Right atrium auricular region (tissue), 2 donors: ENCODE results near the gene COMT. TPM values are rescaled to one million over a fixed set of nuclear protein-coding genes. Genes with fewer than 3 reads are reported as not detected.
A peak's percentile ranks its signal among the peaks of the same experiment; 100 is the strongest.

ENCODE experiments used
- DNase-seq: peaks from one replicate; pipeline ENCODE4 v3.0.0-alpha.2; 2019; ENCODE audit warnings: low spot score
- H3K27ac ChIP-seq, 2 donors: fragments of 200-600 bp; sonication (generic); 1 replicate in 1 of 2; 2 replicates in 1 of 2; pipeline ENCODE4 v1.5.1; 2016 to 2019
- H3K27me3 ChIP-seq, 2 donors: fragments of 200-600 bp; sonication (generic); one replicate each; pipeline versions ENCODE4 v1.5.1 to v1.6.0; 2017 to 2019
- H3K36me3 ChIP-seq: fragments of 200-600 bp; sonication (generic); one replicate; pipeline ENCODE4 v1.5.1; 2016
- H3K4me1 ChIP-seq, 2 donors: fragments of 200-600 bp; sonication (generic); one replicate each; pipeline versions ENCODE4 v1.5.1 to v1.6.0; 2017 to 2019
- H3K4me3 ChIP-seq, 2 donors: fragments of 200-600 bp; sonication (generic); 1 replicate in 1 of 2; 2 replicates in 1 of 2; pipeline ENCODE4 v1.5.1; 2017 to 2019; ENCODE audit warnings: mild to moderate bottlenecking in 1 of 2, moderate library complexity in 1 of 2
- H3K9me3 ChIP-seq, 2 donors: fragments of 200-600 bp; sonication (generic); one replicate each; pipeline ENCODE4 v1.5.1; 2019
- total RNA-seq, 2 donors: library from RNA; depleted of rRNA; stranded (reverse); fragments of >200 nt; gene quantifications; one replicate each; pipeline ENCODE4 v1.1.0, GENCODE V29; 2016
- TF ChIP-seq, protein P1 (sequence below), 2 donors: fragments of 200-600 bp; sonication (generic); IDR thresholded peaks; one replicate each; pipeline ENCODE4 v1.5.1; 2019; ENCODE audit warnings: antibody characterized with exemption in 2 of 2

COMT gene
- total RNA-seq, 2 donors from 2014 or later = 142 to 195 TPM

- no peak overlapping the region for H3K4me3 ChIP-seq
- H3K4me1 ChIP-seq = peaks cover 0 to 20% of the 10 kb centered on the region in 2 donors
- TF ChIP-seq, protein P1, sequence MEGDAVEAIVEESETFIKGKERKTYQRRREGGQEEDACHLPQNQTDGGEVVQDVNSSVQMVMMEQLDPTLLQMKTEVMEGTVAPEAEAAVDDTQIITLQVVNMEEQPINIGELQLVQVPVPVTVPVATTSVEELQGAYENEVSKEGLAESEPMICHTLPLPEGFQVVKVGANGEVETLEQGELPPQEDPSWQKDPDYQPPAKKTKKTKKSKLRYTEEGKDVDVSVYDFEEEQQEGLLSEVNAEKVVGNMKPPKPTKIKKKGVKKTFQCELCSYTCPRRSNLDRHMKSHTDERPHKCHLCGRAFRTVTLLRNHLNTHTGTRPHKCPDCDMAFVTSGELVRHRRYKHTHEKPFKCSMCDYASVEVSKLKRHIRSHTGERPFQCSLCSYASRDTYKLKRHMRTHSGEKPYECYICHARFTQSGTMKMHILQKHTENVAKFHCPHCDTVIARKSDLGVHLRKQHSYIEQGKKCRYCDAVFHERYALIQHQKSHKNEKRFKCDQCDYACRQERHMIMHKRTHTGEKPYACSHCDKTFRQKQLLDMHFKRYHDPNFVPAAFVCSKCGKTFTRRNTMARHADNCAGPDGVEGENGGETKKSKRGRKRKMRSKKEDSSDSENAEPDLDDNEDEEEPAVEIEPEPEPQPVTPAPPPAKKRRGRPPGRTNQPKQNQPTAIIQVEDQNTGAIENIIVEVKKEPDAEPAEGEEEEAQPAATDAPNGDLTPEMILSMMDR (IDR thresholded peaks at IDR 0.05) = no peak
- no peaks in the 10 kb centered on the region for H3K27me3 ChIP-seq
- no peaks in the 10 kb centered on the region for H3K9me3 ChIP-seq
- H3K27ac ChIP-seq = no peak overlapping the region
- no peak for DNase-seq
- peaks cover 47% of the 10 kb centered on the region for H3K36me3 ChIP-seq
Measured at GRCh38 chr22:19965771-19966709, 24.5 kb downstream of the COMT start.

- Histone ChIP-seq H3K27ac (no peak overlapping the region), H3K4me3 (no peak overlapping the region), H3K9me3 (no peaks in the 10 kb centered on the region), H3K4me1 (peaks cover 0 to 15% of the 10 kb centered on the region in 2 donors), H3K36me3 (peaks cover 58% of the 10 kb centered on the region), H3K27me3 (no peaks in the 10 kb centered on the region)
- DNase-seq = no peak
- TF ChIP-seq, protein P1 (IDR thresholded peaks at IDR 0.05) = no peak
Measured at GRCh38 chr22:19966908-19967750, 25.6 kb downstream of the COMT start.

DNA sequence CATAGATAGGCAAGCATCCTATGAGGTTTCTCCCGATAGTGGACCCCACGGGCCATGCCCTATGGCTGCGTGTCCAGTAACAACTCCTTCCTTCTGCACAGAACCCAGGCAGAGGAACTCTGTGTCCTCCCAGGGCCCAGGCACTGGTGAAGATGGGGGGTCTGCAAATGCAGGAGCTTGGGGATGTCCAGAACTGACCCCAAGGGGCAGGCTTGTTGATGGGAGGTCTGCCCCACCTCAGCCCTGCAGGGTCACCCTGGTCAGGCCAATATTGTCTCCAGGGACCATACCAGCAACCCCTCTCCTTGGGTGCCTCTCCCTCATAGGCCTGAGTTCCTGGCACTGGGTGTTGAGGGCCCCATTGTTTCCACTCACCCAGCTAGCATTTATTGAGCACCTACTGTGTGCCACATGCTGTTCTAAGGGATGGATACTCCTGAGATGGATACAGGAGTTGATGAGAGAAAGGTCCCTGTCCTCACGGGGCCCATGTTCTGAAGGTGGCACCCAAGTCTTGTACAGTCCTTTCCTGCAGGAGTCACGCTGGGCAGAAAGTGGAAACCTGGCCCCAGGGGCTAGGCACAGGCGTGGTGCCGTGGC, 26.4 kb downstream of the COMT start:
- H3K4me1 ChIP-seq = peaks cover 0 to 8% of the 10 kb centered on the region in 2 donors
- TF ChIP-seq, protein P1 (IDR thresholded peaks at IDR 0.05) = no peak
- no peaks in the 10 kb centered on the region for H3K27me3 ChIP-seq
- H3K27ac ChIP-seq = no peak overlapping the region
- H3K36me3 ChIP-seq = peaks cover 62% of the 10 kb centered on the region
- no peak for DNase-seq
- no peaks in the 10 kb centered on the region for H3K9me3 ChIP-seq
- H3K4me3 ChIP-seq = no peak overlapping the region

DNA sequence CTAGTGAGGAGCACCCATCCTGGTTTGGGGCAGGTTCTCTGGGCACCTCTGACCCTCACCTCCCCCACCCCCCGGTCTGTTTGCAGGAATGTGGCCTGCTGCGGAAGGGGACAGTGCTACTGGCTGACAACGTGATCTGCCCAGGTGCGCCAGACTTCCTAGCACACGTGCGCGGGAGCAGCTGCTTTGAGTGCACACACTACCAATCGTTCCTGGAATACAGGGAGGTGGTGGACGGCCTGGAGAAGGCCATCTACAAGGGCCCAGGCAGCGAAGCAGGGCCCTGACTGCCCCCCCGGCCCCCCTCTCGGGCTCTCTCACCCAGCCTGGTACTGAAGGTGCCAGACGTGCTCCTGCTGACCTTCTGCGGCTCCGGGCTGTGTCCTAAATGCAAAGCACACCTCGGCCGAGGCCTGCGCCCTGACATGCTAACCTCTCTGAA, 26.9 kb downstream of the COMT start:
- H3K9me3 ChIP-seq = no peaks in the 10 kb centered on the region
- H3K4me1 ChIP-seq = peaks cover 0 to 8% of the 10 kb centered on the region in 2 donors
- TF ChIP-seq, protein P1 (IDR thresholded peaks at IDR 0.05) = no peak
- no peak overlapping the region for H3K27ac ChIP-seq
- no peak overlapping the region for H3K4me3 ChIP-seq
- H3K36me3 ChIP-seq = peaks cover 57% of the 10 kb centered on the region
- DNase-seq = no peak
- H3K27me3 ChIP-seq = no peaks in the 10 kb centered on the region

DNA sequence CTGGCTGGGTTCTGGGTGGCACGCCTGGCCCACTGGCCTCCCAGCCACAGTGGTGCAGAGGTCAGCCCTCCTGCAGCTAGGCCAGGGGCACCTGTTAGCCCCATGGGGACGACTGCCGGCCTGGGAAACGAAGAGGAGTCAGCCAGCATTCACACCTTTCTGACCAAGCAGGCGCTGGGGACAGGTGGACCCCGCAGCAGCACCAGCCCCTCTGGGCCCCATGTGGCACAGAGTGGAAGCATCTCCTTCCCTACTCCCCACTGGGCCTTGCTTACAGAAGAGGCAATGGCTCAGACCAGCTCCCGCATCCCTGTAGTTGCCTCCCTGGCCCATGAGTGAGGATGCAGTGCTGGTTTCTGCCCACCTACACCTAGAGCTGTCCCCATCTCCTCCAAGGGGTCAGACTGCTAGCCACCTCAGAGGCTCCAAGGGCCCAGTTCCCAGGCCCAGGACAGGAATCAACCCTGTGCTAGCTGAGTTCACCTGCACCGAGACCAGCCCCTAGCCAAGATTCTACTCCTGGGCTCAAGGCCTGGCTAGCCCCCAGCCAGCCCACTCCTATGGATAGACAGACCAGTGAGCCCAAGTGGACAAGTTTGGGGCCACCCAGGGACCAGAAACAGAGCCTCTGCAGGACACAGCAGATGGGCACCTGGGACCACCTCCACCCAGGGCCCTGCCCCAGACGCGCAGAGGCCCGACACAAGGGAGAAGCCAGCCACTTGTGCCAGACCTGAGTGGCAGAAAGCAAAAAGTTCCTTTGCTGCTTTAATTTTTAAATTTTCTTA, 27.8 kb downstream of the COMT start:
- Histone ChIP-seq H3K27me3 (no peaks in the 10 kb centered on the region), H3K4me3 (no peak overlapping the region), H3K27ac (peak overlapping the region in 1 of 2 donors; percentile 64), H3K9me3 (no peaks in the 10 kb centered on the region), H3K4me1 (peaks cover 0 to 8% of the 10 kb centered on the region in 2 donors), H3K36me3 (peaks cover 48% of the 10 kb centered on the region)
- no peak for DNase-seq
- TF ChIP-seq, protein P1 (IDR thresholded peaks at IDR 0.05) = no peak
